GM19372 (cell line): ENCODE measurements around the gene SMG6.
"Not testable (repeated sequence)": the region's sequence is repeated elsewhere in the genome, so short reads cannot be mapped to it uniquely, and the experiment has no call there.

Experiments used
- ATAC-seq: cut with Tn5 transposase; IDR thresholded peaks from one replicate; pipeline ENCODE4 v1.9.1; 2021; ENCODE audit warnings: mild to moderate bottlenecking, low read depth, moderate library complexity; ENCODE audit not compliant: unreplicated experiment

The SMG6 gene

DNA sequence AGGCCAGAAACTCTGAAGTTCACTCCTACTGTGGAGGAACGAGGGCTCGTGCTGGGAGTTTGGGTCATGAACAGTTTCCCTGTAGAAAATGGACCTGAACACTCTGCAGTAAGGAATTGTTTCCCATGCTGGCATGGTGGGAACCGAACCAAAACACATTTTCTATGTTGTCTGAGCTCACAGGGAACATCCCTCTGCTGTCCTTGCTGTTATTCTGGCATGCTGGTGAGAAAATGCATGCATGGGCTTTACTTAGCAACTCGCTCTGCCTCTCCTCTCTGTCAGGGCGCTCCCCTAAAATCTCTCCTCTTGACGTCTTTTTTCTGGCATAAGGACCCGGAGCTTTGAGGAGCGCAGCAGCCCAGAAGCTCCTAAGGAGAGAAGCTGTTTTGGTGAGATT lies 283.9 kb downstream of the SMG6 start:
- ATAC-seq = no peak

DNA sequence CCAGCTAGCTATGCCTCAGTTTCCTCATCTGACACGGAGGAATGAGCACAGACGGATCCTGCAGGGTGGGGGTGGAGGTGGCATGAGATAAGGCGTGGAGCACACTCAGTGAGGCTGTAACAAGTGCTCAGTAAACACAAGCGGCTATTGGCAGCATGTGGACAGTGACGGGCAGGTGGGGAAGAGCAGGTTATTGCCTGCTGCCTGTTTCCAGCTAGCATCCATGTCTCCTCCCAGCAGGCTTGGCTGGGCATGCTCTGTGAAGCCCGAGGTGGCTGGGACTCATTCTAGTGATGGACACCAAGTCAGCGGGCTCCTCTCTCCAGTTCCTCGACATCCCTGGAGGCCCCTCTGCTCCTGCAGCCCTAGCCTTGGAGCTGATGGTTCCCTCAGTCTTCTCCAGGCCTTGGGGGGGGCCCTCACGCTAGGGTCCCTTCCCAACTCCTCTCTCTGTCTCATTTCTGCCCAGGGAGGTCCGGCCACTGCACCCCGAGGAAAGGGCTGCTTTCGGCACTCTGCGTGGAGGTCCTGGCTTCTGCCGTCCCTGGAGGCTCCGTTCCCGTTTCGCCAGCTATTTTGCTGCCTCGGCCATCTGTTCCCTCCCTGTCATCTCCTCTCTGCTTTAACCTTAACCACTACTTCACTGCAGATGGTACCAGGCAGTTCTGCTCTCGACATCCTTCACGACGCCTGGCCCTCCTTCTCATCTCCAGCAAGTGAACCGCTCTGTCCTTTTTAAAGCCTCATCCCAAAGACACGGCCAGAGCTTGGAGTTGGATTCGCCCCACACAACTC lies 284.7 kb downstream of the SMG6 start:
- ATAC-seq = no peak

- ATAC-seq = no peak
Measured at GRCh38 chr17:2017274-2017941, 286.2 kb downstream of the SMG6 start.

GRCh38 chr17:2016494-2016893 lies 287.1 kb downstream of the SMG6 start:
- ATAC-seq = no peak

DNA sequence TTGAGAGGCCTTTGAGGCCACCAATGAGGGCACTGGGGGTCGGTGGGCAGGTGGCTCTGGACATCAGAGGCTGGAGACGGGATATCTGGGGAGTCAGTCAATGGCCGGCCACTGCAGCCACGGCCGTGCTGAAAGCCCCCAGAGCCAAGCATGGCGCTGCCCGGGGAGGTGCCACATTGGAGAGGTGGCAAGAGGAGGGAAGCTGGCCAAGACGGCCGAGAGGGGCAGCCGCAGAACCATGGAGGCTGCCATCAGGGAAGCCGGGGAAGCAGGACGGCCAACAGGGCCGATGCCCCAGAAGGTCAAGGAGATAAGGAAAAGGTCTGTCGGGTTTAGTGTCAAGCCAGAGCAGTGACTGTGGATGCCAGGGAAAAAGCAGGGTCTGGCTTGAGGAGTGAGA lies 288.3 kb downstream of the SMG6 start:
- no peak for ATAC-seq

DNA sequence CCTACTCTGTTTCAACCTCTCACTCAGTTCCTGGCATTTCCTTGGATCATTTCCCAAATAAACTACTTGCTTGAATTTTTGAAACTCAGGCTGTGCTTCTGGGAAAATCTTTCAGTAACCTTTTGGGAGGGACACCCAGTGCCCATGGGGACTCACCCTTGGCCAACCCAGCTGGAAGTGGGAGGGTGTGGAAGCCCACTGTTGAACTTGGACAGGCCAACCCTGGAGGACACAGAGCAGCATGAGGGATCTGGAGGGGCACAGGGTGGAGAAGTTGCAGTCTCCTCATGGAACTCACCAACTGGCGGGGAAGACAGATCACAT lies 289.6 kb downstream of the SMG6 start:
- ATAC-seq = no peak

GRCh38 chr17:2013220-2013993 lies 290.2 kb downstream of the SMG6 start:
- not testable (repeated sequence) for ATAC-seq

DNA sequence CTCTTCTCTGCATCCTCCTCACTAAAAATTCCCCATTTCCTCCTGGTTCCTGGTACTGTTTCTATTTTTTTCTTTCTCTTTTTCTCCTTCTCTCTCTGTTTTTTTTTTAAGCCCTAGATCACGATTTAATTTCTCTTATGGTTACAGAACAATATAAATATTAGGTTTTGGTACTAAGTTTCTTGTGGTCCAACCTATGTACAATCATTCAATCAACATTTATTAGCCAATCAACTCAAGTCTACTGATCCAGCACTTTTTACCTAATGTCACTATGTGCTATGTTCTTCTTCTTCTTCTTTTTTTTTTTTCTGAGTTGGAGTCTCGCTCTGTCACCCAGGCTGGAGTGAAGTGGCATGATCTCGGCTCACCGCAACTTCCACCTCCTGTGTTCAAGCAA lies 291.1 kb downstream of the SMG6 start:
- no peak for ATAC-seq

- no peak for ATAC-seq
Measured at GRCh38 chr17:2011411-2012371, 291.9 kb downstream of the SMG6 start.
